NCI-H1694 (cell line): ENCODE results near the gene TOLLIP.
"Not testable (repeated sequence)": the region's sequence is repeated elsewhere in the genome, so short reads cannot be mapped to it uniquely, and the experiment has no call there.

Source experiments
- DNase-seq: peaks from one replicate; lab custom pipeline; 2025; lab: John Stamatoyannopoulos, UW

Gene TOLLIP

GRCh38 chr11:1281974-1282365 is 27.5 kb downstream of the TOLLIP start:
- DNase-seq, result no peak

GRCh38 chr11:1281326-1281973 is 28.0 kb downstream of the TOLLIP start:
- no peak for DNase-seq

GRCh38 chr11:1280116-1281035 is 29.1 kb downstream of the TOLLIP start:
- DNase-seq, result no peak

- no peak for DNase-seq
These were observed 29.8 kb downstream of the TOLLIP start for GRCh38 chr11:1279674-1280055.

- no peak for DNase-seq
These were observed 30.4 kb downstream of the TOLLIP start for GRCh38 chr11:1278766-1279673.

- DNase-seq, result no peak
These were observed 31.4 kb downstream of the TOLLIP start for GRCh38 chr11:1277936-1278512.

- no peak for DNase-seq
These were observed 32.4 kb downstream of the TOLLIP start for GRCh38 chr11:1276866-1277615.

- no peak for DNase-seq
These were observed 33.2 kb downstream of the TOLLIP start for GRCh38 chr11:1276041-1276790.

GRCh38 chr11:1275021-1275420 is 34.4 kb downstream of the TOLLIP start:
- no peak for DNase-seq

GRCh38 chr11:1274501-1274900 is 34.9 kb downstream of the TOLLIP start:
- DNase-seq, result no peak

GRCh38 chr11:1272531-1272930 is 36.9 kb downstream of the TOLLIP start:
- no peak for DNase-seq

GRCh38 chr11:1271927-1272326 is 37.5 kb downstream of the TOLLIP start:
- no peak for DNase-seq

- no peak for DNase-seq
These were observed 38.0 kb downstream of the TOLLIP start for GRCh38 chr11:1271406-1271805.

GRCh38 chr11:1271002-1271401 is 38.4 kb downstream of the TOLLIP start:
- no peak for DNase-seq

- DNase-seq, result no peak
These were observed 39.0 kb downstream of the TOLLIP start for GRCh38 chr11:1270476-1270875.

GRCh38 chr11:1269957-1270356 is 39.5 kb downstream of the TOLLIP start:
- DNase-seq, result no peak

- no peak for DNase-seq
These were observed 41.9 kb downstream of the TOLLIP start for GRCh38 chr11:1267441-1268100.

- not testable (repeated sequence) for DNase-seq
These were observed 42.5 kb downstream of the TOLLIP start for GRCh38 chr11:1266976-1267375.

GRCh38 chr11:1265480-1265879 is 44.0 kb downstream of the TOLLIP start:
- DNase-seq, result not testable (repeated sequence)

GRCh38 chr11:1264444-1264843 is 45.0 kb downstream of the TOLLIP start:
- peak; percentile 30 for DNase-seq
